GM12865 (cell line): Measurements from ENCODE around the gene EDA.

Source experiments
- DNase-seq: peaks from one replicate; pipeline ENCODE4 v3.0.0; 2010; ENCODE audit warnings: low read depth
- H3K4me3 ChIP-seq: 2 replicates; pipeline ENCODE4 v1.5.1; 2011; ENCODE audit warnings: mild to moderate bottlenecking, low read depth, low read length, control low read depth
- CTCF ChIP-seq: IDR thresholded peaks from 2 replicates; pipeline ENCODE4 v1.5.1; 2011; ENCODE audit warnings: low read length, control low read depth, low read depth, inconsistent platforms; ENCODE audit not compliant: insufficient read depth; ENCODE audit errors: missing control alignments

Gene EDA

DNA sequence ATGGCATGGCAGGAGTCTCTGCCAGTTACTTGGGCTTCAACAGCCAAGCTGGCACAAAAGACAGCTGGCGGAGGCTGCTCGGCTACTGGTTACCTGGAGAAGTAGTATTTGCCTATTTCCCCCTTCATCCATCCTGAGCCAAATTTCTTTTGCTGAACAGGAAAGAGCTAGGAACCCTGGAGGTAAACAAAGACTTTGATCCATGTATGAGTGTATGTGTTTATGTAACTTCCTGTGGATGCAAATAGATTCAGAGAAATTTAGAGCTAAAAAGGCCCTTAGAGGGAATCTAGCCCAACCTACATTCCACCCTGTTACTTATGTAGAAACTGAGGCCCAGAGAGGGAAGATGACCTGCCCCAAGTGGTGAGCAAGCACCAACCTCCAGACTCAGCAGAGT is 422.6 kb downstream of the EDA start:
- no peak overlapping the region for H3K4me3 ChIP-seq
- no peak for TF ChIP-seq CTCF
- no peak for DNase-seq

GRCh38 chrX:70038951-70039350 is 423.0 kb downstream of the EDA start:
- DNase-seq: no peak
- TF ChIP-seq CTCF: no peak
- no peak overlapping the region for H3K4me3 ChIP-seq

GRCh38 chrX:70039758-70040157 is 423.8 kb downstream of the EDA start:
- TF ChIP-seq CTCF: no peak
- no peak for DNase-seq
- H3K4me3 ChIP-seq: no peak overlapping the region

GRCh38 chrX:70041993-70042392 is 426.1 kb downstream of the EDA start:
- no peak for TF ChIP-seq CTCF
- no peak for DNase-seq
- no peak overlapping the region for H3K4me3 ChIP-seq

- no peak for DNase-seq
- H3K4me3 ChIP-seq: no peak overlapping the region
- no peak for TF ChIP-seq CTCF
These were observed 426.8 kb downstream of the EDA start for GRCh38 chrX:70042399-70043371.

DNA sequence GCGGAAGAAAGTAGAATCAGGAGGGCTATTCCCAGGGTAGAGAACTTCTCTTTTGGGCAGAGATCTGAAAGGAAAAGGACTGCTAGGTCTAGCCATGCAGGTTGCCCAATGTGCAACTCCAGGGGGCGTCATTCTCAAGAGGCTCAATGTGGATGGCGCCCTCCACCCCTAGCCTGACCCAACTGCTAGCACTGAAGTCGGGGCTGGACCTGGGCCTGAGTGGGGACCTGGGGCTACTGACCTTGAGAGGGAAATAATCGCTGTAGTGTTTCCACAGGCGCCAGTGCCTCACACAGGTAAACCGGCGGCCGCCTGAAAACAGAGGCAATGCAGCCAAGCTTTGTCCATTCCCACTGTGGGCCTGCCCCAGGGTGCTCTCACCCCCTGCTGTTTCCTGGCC is 427.8 kb downstream of the EDA start:
- no peak for TF ChIP-seq CTCF
- no peak for DNase-seq
- no peak overlapping the region for H3K4me3 ChIP-seq
